ENCODE measurements around the gene SRPRB.
"Not testable (repeated sequence)": the region's sequence is repeated elsewhere in the genome, so short reads cannot be mapped to it uniquely, and the experiment has no call there.

Gene SRPRB

GRCh38 chr3:133779626-133780203 lies 25.9 kb upstream of the SRPRB start:
- DNase-seq: no peak

GRCh38 chr3:133780756-133781155 lies 24.9 kb upstream of the SRPRB start:
- DNase-seq: not testable (repeated sequence)

GRCh38 chr3:133781570-133781969 lies 24.0 kb upstream of the SRPRB start:
- DNase-seq: no peak

- no peak for DNase-seq
These were observed 23.2 kb upstream of the SRPRB start for GRCh38 chr3:133782454-133782853.

DNA sequence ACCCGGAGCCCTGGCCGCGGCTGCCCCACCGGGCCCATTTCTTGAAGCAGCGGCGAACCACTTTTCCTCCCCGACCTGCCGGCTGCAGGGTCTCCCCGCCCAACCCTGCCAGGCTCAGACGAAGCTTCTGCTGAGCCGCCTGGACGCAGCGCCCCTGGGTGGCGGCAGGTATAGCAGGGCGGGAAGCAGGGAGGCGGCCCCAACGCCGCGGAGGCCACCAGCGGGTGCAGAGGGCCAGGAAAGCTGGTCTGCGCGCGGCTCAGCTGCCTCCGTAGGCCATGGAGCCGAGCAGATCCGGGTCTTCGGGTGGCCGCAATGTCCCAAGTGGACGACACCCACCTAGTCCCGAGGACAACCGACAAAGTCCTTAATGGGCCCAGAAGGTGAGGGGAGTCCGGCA lies 21.9 kb upstream of the SRPRB start:
- no peak for DNase-seq

DNA sequence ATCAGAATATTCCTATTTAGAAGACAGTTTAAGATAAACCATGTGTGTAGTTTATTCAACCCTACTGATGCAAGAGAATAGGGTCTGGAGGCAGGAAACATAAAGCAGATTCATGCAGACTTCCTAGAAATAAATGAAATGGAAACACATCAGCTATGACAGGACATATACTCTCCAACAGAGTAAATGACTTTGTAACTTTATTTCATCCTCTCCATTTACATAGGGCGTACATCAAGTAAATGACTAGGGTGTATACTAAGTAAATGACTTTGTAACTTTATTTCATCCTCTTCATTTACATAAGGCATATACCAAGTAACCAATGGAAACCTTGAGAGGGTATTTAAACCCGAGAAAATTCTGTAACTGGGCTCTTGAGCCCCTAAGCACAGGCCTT lies 17.6 kb upstream of the SRPRB start:
- DNase-seq: no peak

DNA sequence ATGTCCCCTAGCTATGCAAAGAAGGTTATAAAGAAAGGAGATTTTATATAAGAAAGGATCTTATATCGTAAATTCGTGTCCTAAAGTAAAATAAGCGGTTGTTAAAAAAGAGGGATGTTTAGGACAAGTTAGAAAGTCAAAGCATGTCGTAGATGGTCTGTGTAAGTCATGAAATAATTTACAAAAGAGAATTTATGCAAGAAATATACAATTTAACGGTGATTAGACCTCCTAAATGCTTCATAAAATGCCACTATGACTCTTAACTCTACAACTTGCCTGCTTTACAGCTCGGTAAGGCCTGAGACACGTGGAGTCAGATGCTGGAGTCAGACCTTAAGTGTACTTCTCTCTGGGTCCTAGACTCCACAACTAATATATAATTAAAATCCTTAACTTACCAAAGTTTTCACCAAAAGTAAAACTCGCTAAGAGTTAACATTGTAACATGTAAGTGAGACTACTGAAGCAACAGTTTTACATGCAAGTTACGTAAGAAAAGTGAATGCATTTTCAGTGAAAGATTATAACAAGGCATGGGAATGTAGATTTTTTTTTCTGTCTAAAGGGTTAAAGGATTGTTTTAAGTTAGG lies 13.3 kb upstream of the SRPRB start:
- DNase-seq: no peak

DNA sequence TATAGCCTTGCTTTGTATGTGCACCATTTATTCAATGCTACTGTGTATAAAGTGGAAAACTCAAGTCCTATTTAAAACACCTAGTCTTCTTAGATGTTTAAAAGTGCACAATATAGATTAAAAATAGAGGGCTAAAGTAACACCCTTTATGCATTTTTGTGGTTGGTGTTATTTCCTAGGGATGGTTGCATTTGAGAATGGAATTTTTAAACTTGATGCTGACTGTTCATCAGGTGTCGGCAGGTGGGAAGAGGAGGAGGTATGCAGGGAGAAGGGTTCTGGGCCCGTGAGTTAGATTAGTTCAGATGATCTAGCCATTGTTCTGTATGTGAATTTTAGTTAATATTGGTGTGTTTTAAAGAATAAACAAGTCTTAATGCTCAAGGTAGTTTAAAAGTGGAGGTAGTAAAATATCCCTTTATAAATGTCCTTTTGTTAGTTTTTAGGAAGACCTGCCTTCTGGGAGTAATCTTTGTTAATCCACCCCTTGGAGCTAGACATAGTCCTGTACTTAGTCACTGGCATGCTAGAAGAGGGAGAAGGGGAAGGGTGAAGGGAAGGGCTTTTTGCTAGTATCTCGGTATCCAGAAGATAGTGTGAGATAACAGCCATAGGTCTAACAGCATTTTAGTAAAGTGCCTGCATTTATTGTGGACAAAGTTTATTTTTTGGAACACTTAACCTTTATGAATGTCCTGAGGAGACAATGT lies 8.1 kb upstream of the SRPRB start:
- DNase-seq: no peak

- no peak for DNase-seq
These were observed 5.6 kb upstream of the SRPRB start for GRCh38 chr3:133799794-133800585.

DNA sequence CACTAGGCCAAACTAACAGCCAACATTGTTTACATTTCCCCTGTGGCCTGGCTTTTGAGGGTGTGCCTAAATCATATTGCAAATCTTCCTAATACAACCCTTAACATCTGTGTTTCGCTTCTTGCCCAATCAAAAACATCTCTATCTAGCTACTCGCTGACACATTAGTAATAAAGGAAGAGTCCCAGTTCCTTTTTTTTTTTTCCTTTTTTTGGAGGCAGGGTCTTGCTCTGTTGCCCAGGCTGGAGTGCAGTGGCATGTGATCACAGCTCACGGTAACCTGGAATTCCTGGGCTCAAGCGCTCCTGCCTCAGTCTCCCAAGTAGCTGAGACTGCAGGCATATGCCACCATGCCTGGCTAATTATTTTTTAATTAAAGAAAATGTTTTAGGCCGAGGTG lies 2.1 kb upstream of the SRPRB start:
- DNase-seq: no peak

GRCh38 chr3:133804896-133805295 lies 719 bp upstream of the SRPRB start:
- no peak for DNase-seq

- no peak for DNase-seq
These were observed 272 bp upstream of the SRPRB start for GRCh38 chr3:133805384-133805701.

GRCh38 chr3:133812872-133813271 lies 7.3 kb downstream of the SRPRB start:
- no peak for DNase-seq

DNA sequence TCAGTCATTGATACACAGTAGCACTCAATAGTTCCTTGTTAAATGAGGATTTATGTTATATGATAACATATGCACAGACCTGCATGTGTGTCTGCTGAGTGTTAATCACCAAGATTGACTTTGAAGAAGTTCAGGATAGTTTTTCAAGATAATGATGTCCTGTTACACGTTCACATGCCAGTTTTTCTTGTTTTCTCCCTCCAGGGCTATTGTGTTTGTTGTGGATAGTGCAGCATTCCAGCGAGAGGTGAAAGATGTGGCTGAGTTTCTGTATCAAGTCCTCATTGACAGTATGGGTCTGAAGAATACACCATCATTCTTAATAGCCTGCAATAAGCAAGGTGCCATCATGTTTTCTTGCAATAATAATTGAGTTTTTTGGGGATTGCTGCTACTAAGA lies 9.8 kb downstream of the SRPRB start:
- DNase-seq: no peak

GRCh38 chr3:133820129-133820528 lies 14.5 kb downstream of the SRPRB start:
- no peak for DNase-seq

DNA sequence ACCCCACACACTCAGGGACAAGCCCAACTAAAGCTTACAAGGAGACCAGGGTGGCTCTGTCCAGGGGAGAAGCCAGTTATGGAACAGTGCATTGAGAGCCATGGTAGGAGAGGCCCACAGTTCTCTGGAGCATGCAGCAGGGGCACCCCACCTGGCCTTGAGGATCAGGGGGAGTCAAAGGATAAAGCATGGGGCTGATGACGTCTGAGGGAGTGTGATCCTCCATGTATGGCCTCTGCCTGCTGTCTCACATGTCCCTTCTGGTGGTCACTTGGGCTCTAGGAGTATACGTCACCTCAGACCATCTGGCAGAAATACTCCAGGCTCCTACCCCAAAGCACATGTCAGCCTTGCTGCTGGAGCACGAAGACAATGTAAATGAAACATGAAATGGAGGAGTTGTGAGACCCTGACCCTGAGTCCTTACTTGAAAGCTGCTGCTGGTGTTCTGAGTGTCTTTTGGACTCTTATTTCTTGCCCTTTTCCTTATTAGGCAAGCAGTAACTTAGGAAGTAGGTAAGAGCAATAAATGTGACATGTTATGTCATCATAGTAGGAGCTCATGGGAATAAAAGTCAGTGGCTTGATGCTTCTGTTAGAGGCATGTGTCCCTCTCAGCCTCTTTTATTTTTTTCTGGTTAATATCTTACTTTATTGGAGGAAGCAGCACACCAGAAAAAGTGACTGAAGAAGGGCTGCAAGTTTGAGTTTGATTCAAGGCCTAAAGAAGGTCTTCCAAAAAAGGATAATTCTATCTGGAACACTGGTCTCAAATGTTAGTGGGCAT lies 15.5 kb downstream of the SRPRB start:
- no peak for DNase-seq

DNA sequence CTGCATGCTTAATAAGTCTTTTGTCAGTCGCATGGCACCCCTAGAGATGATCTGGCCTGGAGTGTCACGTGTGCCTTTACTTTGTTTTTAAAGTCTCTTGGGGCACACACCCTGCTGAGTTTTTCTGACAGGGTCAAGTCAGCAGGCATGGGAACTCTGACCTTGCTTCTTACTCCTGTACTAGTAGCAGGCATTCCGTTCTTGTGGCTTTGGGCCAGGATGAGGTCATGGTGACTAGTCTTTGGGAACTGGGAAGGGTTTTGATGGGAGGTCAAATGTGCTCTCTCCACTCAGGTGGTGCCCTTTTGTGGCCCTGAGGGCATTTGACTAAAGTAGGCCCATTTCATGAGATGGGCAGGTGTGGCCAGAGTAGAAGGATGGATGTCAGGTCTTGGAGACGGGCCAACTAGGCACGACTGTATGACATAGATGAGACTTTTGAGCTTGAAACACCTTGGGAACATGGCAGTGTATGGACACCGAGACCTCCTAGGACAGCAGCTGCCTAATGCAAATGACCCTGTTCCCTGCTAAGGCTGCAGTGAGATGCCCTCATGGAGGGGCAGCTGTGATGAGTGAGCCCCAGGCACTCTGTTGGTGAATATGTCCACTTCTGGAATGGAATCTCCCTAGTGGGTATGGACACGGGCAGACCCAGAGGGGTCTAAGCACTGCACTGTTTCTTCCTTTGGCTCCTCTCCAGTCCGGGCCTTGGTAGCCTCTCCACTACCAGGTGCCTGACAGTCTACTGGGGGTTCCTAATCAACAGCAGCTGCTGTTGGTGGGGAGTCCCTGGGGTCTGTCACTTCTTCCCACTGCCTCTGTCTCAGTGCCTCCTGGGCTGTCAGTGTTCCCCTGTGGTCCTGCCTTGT lies 16.4 kb downstream of the SRPRB start:
- no peak for DNase-seq

DNA sequence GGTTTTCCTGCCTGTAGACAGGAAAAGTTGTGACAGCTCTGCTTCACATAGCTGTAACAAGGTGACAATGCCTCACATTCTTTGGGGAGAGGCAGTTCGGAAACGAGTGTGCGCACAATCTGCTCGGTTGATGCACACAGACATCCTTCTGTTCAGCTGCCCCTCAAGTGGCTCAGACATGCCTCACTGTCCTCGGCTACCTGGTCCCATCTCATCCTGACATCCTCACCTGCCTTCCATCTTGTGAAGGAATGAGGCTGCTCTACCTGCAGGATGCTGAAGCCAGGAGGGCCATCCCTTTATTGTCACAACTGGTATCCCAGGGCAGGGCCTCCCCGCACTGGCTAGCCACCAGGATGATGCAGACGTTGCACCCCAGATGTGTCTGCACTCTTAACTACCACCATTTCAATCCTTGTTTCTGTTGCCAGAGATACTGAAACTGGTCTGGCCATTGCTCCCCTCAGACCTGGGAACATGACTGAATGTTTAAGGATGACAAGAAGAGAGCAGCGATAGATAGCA lies 19.4 kb downstream of the SRPRB start:
- no peak for DNase-seq

DNA sequence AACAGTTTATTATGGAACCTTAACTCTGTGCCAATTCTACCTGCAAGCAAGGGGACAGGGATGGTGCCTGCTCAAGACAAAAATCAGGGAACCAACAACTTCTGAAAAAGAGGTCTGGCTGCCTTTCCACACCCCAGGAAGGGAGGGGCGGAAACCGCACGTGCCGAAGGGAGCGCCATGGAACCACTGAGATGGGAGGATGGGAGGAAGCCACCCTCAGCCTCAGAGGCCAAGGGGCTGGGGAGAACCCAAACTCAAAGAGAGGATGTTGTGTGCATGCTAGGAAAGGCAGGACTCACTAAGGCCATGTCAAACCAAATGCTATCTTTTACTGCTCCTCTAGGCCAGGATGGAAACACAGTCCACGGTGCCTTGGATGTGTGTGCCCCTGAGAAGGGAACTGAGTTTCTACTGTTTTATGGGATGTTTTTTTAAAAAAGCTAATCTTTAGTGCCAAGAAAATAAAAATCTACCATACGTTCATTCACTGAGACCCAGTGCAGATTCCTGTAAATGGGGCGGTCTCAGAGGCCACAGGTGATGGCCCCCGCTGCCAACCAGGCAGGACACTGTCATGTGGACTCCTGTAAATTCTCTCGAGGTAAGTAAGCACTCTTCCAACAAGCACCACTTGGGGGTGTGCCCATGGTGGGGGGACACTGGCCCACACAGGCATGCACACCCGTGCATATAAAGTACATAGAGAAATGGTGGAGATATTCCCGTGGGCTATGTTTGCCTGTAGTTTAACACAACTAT lies 20.5 kb downstream of the SRPRB start:
- no peak for DNase-seq

- DNase-seq: no peak
These were observed 21.5 kb downstream of the SRPRB start for GRCh38 chr3:133827136-133827535.

- no peak for DNase-seq
These were observed 22.1 kb downstream of the SRPRB start for GRCh38 chr3:133827684-133828083.

All from bone marrow (tissue), 2 donors.